ENCODE measurements around the gene ZNHIT6.
A peak's percentile ranks its signal among the peaks of the same experiment; 100 is the strongest.
"Not testable (repeated sequence)": the region's sequence is repeated elsewhere in the genome, so short reads cannot be mapped to it uniquely, and the experiment has no call there.

The ZNHIT6 gene

DNA sequence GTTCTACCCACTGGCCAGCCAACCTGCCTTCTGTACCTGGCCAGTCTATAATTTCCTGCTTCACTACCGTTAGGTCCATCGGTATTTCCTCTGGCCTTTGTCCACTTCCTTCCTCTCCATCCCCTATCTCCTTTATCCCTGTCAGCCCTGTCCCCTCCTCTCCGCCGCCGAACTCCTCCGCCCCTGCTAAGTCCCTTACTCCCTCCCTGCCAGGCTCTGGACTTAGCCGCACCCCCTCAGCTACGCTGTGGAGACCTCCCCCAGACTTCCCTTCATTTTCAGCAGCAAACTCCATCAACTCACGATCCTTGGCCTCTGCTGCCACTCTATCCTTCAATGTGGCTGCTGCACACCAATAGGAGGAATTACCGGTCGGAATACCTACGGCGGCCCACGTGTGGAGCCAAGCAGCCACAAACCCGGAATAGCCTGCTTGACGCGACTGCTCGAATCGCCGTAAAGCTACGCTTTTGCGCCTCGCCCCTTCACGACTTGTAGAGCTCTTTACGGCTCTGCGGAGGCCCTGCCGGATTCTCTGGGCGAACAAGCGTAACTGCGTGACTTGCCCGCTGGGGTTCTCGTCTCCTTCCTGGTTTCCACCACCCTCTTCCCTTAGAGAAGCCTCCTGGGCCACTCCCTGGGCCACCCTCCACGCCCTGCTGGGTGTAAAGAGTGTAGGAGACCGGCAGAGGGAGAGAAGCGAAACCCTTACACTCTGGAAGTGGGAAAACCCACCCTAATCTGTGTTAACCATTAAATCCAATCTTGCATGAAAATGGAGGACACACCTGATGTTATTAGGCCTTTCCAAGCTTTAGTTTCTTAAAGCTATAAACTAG lies at the start of gene ZNHIT6:
TSS of gene ZNHIT6 (minus strand) at position 444 of the 839 bp plus-strand sequence. CDS start at position 295, 149 bp downstream.
- TF ChIP-seq, protein P1, sequence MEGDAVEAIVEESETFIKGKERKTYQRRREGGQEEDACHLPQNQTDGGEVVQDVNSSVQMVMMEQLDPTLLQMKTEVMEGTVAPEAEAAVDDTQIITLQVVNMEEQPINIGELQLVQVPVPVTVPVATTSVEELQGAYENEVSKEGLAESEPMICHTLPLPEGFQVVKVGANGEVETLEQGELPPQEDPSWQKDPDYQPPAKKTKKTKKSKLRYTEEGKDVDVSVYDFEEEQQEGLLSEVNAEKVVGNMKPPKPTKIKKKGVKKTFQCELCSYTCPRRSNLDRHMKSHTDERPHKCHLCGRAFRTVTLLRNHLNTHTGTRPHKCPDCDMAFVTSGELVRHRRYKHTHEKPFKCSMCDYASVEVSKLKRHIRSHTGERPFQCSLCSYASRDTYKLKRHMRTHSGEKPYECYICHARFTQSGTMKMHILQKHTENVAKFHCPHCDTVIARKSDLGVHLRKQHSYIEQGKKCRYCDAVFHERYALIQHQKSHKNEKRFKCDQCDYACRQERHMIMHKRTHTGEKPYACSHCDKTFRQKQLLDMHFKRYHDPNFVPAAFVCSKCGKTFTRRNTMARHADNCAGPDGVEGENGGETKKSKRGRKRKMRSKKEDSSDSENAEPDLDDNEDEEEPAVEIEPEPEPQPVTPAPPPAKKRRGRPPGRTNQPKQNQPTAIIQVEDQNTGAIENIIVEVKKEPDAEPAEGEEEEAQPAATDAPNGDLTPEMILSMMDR (IDR thresholded peaks at IDR 0.05; ENCODE audit: low read depth, low read length), result peak; percentile 32

GRCh38 chr1:85756864-85757263 lies 48.6 kb upstream of the ZNHIT6 start:
- no peak overlapping the region for H3K4me3 ChIP-seq (ENCODE audit: low read depth, low read length)
- TF ChIP-seq, protein P1 (IDR thresholded peaks at IDR 0.05; ENCODE audit: low read depth, low read length), result no peak

More for the DNA sequence above, at the start of gene ZNHIT6:
- H3K4me3 ChIP-seq (ENCODE audit: low read depth, low read length), result peak within 1 kb of the TSS; percentile 78

GRCh38 chr1:85748120-85748519 lies 39.9 kb upstream of the ZNHIT6 start:
- TF ChIP-seq, protein P1 (IDR thresholded peaks at IDR 0.05; ENCODE audit: low read depth, low read length), result no peak
- H3K4me3 ChIP-seq (ENCODE audit: low read depth, low read length), result no peak overlapping the region

DNA sequence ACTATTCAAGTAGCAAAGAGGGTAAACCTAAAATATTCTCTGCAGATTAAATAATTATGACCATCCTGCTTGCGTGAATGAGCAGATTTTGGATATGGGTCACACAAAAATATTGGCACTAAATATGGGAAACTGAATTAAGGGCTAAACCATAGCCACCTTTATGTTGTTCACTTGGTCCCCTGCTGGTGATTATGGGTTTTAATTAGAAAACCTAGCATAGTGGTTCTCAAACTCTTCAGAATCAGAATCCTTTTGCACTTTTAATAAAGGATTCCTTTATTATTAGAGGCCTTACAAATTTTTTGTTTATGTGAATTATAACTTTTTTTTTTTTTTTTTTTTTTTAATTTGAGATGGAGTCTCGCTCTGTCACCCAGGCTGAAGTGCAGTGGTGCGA lies 38.5 kb upstream of the ZNHIT6 start:
- no peak overlapping the region for H3K4me3 ChIP-seq (ENCODE audit: low read depth, low read length)
- TF ChIP-seq, protein P1 (IDR thresholded peaks at IDR 0.05; ENCODE audit: low read depth, low read length), result no peak

- TF ChIP-seq, protein P1 (IDR thresholded peaks at IDR 0.05; ENCODE audit: low read depth, low read length), result no peak
- no peak overlapping the region for H3K4me3 ChIP-seq (ENCODE audit: low read depth, low read length)
Measured at GRCh38 chr1:85743814-85744213, 35.6 kb upstream of the ZNHIT6 start.

DNA sequence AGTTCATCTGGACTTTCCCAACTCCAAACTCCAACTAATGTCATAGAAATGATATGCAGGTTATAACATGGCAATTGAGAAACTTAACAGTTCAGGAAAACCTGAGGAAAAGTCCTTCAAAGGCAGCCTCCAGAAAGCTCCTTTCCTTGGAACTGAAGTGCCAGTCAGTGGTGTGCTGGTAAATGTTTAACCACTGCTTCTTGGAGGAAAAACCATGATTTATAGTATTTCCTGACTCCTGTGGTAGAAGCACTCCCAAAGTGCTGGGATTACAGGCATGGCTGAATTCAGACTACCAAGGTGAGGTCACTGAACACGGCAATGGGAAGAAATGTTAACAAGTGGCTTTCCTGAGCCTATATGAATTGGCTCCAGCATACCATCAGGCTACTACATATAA lies 26.7 kb upstream of the ZNHIT6 start:
- no peak overlapping the region for H3K4me3 ChIP-seq (ENCODE audit: low read depth, low read length)
- TF ChIP-seq, protein P1 (IDR thresholded peaks at IDR 0.05; ENCODE audit: low read depth, low read length), result no peak

GRCh38 chr1:85718678-85719340 lies 10.6 kb upstream of the ZNHIT6 start:
- H3K4me3 ChIP-seq (ENCODE audit: low read depth, low read length), result no peak overlapping the region
- TF ChIP-seq, protein P1 (IDR thresholded peaks at IDR 0.05; ENCODE audit: low read depth, low read length), result no peak

GRCh38 chr1:85714418-85715114 lies 6.3 kb upstream of the ZNHIT6 start:
- H3K4me3 ChIP-seq (ENCODE audit: low read depth, low read length), result not testable (repeated sequence)
